Measurements from ENCODE around the gene SIRT7.

GRCh38 chr17:81948635-81949378, 30.8 kb upstream of the SIRT7 start:
- TF ChIP-seq CTCF (IDR thresholded peaks at IDR 0.05) = no peak
- no peak for TF ChIP-seq POLR2A (IDR thresholded peaks at IDR 0.05)
